Pulmonary artery endothelial cell (primary cell): ENCODE data around the gene ZNF501. TPM values are rescaled to one million over a fixed set of nuclear protein-coding genes. Genes with fewer than 3 reads are reported as not detected.

Source experiments
- total RNA-seq: library from RNA; depleted of rRNA; stranded (reverse); fragments of >200 nt; gene quantifications from 2 replicates; pipeline ENCODE4 v1.2.3, GENCODE V29; 2014

The ZNF501 gene
- total RNA-seq, 1 donor from 2014 or later = 3.6 TPM

Other genes starting within 250 kb of the ZNF501 start
- 0.92 and 1.2 TPM in 2 replicates for gene ZKSCAN7, start 174.4 kb upstream of the ZNF501 start, total RNA-seq
- gene ZNF660, start 144.7 kb upstream of the ZNF501 start, total RNA-seq = 0.59 and 2.4 TPM in 2 replicates
- gene ZNF197, start 104.6 kb upstream of the ZNF501 start, total RNA-seq = 9.4 and 9.8 TPM in 2 replicates
- 14.4 and 16.6 TPM in 2 replicates for gene ZNF35, start 80.9 kb upstream of the ZNF501 start, total RNA-seq
- 3.6 and 3.7 TPM in 2 replicates for gene ZNF502, start 17.0 kb upstream of the ZNF501 start, total RNA-seq
- gene KIAA1143, start 32.0 kb downstream of the ZNF501 start, total RNA-seq = 17.8 and 18.7 TPM in 2 replicates
- 11.5 and 19.8 TPM in 2 replicates for gene KIF15, start 32.2 kb downstream of the ZNF501 start, total RNA-seq
- 10.2 and 11.3 TPM in 2 replicates for gene TMEM42, start 132.3 kb downstream of the ZNF501 start, total RNA-seq
- gene TGM4, start 145.0 kb downstream of the ZNF501 start, total RNA-seq = 0.14 and 0.26 TPM in 2 replicates
- 59.2 and 67.4 TPM in 2 replicates for gene ZDHHC3, start 246.5 kb downstream of the ZNF501 start, total RNA-seq
- gene EXOSC7, start 246.6 kb downstream of the ZNF501 start, total RNA-seq = 53.0 and 67.8 TPM in 2 replicates